HG02885 (cell line): ENCODE measurements around the gene HCRT.
"Not testable (repeated sequence)": the region's sequence is repeated elsewhere in the genome, so short reads cannot be mapped to it uniquely, and the experiment has no call there.

ENCODE experiments used
- ATAC-seq: cut with Tn5 transposase; IDR thresholded peaks from one replicate; pipeline ENCODE4 v1.9.1; 2021; ENCODE audit warnings: mild to moderate bottlenecking; ENCODE audit not compliant: unreplicated experiment, poor library complexity

The HCRT gene

GRCh38 chr17:42184713-42185620 is at the start of gene HCRT:
HCRT (minus strand) TSS chr17:42185452; CDS start chr17:42185365, 87 bp downstream.
- no peak for ATAC-seq

GRCh38 chr17:42233994-42234393 is 48.7 kb upstream of the HCRT start:
- ATAC-seq, result no peak

GRCh38 chr17:42233156-42233555 is 47.9 kb upstream of the HCRT start:
- ATAC-seq, result no peak

GRCh38 chr17:42230225-42230624 is 45.0 kb upstream of the HCRT start:
- ATAC-seq, result no peak

GRCh38 chr17:42227849-42228700 is 42.8 kb upstream of the HCRT start:
- no peak for ATAC-seq

GRCh38 chr17:42225646-42226045 is 40.4 kb upstream of the HCRT start:
- ATAC-seq, result no peak

- no peak for ATAC-seq
Measured at GRCh38 chr17:42224651-42225050, 39.4 kb upstream of the HCRT start.

- no peak for ATAC-seq
Measured at GRCh38 chr17:42221886-42222745, 36.9 kb upstream of the HCRT start.

- not testable (repeated sequence) for ATAC-seq
Measured at GRCh38 chr17:42219280-42219679, 34.0 kb upstream of the HCRT start.

- no peak for ATAC-seq
Measured at GRCh38 chr17:42214156-42214555, 28.9 kb upstream of the HCRT start.

- ATAC-seq, result no peak
Measured at GRCh38 chr17:42212382-42212781, 27.1 kb upstream of the HCRT start.

- not testable (repeated sequence) for ATAC-seq
Measured at GRCh38 chr17:42211921-42212341, 26.7 kb upstream of the HCRT start.

GRCh38 chr17:42210046-42210445 is 24.8 kb upstream of the HCRT start:
- no peak for ATAC-seq

GRCh38 chr17:42206153-42206612 is 20.9 kb upstream of the HCRT start:
- not testable (repeated sequence) for ATAC-seq

- no peak for ATAC-seq
Measured at GRCh38 chr17:42203354-42203753, 18.1 kb upstream of the HCRT start.

- no peak for ATAC-seq
Measured at GRCh38 chr17:42202696-42203095, 17.4 kb upstream of the HCRT start.

GRCh38 chr17:42202159-42202558 is 16.9 kb upstream of the HCRT start:
- no peak for ATAC-seq

GRCh38 chr17:42201458-42201772 is 16.2 kb upstream of the HCRT start:
- ATAC-seq, result no peak

- ATAC-seq, result no peak
Measured at GRCh38 chr17:42200706-42201457, 15.6 kb upstream of the HCRT start.
